Glutamatergic neuron (in vitro differentiated cells): ENCODE data around the gene SKAP2. TPM values are rescaled to one million over a fixed set of nuclear protein-coding genes. Genes with fewer than 3 reads are reported as not detected.

Source experiments
- DNase-seq: peaks from one replicate; pipeline ENCODE4 v3.0.0; 2022
- H3K27ac Mint-ChIP-seq: one replicate; pipeline ENCODE4 v1.8.0; 2020; ENCODE audit warnings: mild to moderate bottlenecking, mixed read lengths, inconsistent platforms; ENCODE audit not compliant: unreplicated experiment
- H3K27me3 Mint-ChIP-seq: one replicate; pipeline ENCODE4 v1.8.0; 2020; ENCODE audit warnings: mild to moderate bottlenecking, moderate library complexity, mixed read lengths, inconsistent platforms; ENCODE audit not compliant: unreplicated experiment
- H3K36me3 Mint-ChIP-seq: one replicate; pipeline ENCODE4 v1.8.0; 2020; ENCODE audit warnings: mild to moderate bottlenecking, mixed read lengths, inconsistent platforms; ENCODE audit not compliant: unreplicated experiment
- H3K4me1 Mint-ChIP-seq: one replicate; pipeline ENCODE4 v1.8.0; 2020; ENCODE audit warnings: mild to moderate bottlenecking, low read depth, mixed read lengths, inconsistent platforms; ENCODE audit not compliant: unreplicated experiment
- H3K4me3 Mint-ChIP-seq: one replicate; pipeline ENCODE4 v1.8.0; 2020; ENCODE audit warnings: mild to moderate bottlenecking, mixed read lengths, inconsistent platforms; ENCODE audit not compliant: unreplicated experiment
- H3K9me3 Mint-ChIP-seq: one replicate; pipeline ENCODE4 v1.8.0; 2020; ENCODE audit warnings: mild to moderate bottlenecking, moderate library complexity, mixed read lengths, inconsistent platforms; ENCODE audit not compliant: unreplicated experiment
- CTCF ChIP-seq: fragments of 200-600 bp; sonication (generic); IDR thresholded peaks from one replicate; pipeline ENCODE4 v1.5.0; 2021; ENCODE audit not compliant: partially characterized antibody, unreplicated experiment
- total RNA-seq: library from RNA; stranded (reverse); fragmentation: NEBNext Ultra II Directional; extraction: Animal tissue kit (Norgen Biotek cat#: 25700); gene quantifications from one replicate; pipeline ENCODE4 v1.2.1, GENCODE V29; 2021; ENCODE audit not compliant: unreplicated experiment

Gene SKAP2
- total RNA-seq, 1 donor from 2014 or later = 12.1 TPM

DNA sequence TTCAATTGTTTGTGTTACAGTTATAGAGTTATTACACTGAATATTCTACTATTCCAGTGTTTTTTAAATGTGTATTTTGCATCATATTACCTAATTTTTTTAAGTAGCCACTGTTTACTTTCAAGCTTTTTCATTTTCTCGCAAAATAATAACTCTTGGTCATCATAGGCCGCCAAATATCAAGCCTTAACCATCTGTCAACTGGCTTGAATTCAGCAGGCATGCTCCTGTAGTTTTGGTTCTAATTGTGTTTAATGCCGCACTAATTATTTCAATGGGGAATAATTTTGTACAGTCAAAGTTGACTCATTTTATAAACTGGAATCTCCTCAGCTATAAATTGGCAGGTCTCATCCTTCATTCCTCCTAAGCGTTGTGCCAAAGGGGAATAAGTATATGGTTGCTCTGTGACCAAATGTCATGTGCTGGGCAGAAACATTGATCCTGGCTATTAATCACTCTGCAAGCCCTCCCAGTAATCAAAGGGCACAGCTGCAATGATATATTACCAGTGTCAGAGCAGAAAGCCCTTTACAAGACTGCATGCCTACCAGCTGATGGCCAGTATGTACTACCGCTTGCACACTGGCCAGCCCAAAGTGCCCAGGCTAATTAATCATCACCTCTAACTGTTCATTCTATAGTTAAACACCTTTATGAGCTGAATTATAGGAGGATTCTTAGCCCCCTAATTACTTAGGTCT, 74.8 kb downstream of the SKAP2 start:
- no peak for DNase-seq
- Mint-ChIP-seq H3K36me3 (no peaks in the 10 kb centered on the region), H3K4me1 (peaks cover 2% of the 10 kb centered on the region), H3K4me3 (no peak overlapping the region), H3K27ac (no peak overlapping the region), H3K9me3 (no peaks in the 10 kb centered on the region), H3K27me3 (peaks cover 1% of the 10 kb centered on the region)
- no peak for TF ChIP-seq CTCF

DNA sequence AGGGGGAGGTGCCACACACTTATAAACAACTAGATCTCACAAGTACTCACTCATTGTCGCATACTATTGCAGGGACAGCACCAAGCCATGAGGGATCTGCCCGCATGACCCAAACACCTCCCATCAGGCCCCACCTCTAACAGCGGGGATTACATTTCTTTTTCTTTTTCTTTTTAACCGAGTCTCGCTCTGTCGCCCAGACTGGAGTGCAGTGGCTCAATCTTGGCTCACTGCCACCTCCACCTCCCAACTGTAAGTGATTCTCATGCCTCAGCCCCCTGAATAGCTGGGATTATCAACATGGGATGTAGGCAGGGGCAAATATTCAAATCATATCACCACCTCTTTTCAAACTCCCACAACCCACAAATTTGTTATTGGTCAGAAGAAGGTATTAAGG, 76.7 kb downstream of the SKAP2 start:
- Mint-ChIP-seq H3K27me3 (peaks cover 1% of the 10 kb centered on the region), H3K27ac (no peak overlapping the region), H3K4me3 (no peak overlapping the region), H3K4me1 (peaks cover 2% of the 10 kb centered on the region), H3K9me3 (no peaks in the 10 kb centered on the region), H3K36me3 (no peaks in the 10 kb centered on the region)
- TF ChIP-seq CTCF = no peak
- DNase-seq = no peak

DNA sequence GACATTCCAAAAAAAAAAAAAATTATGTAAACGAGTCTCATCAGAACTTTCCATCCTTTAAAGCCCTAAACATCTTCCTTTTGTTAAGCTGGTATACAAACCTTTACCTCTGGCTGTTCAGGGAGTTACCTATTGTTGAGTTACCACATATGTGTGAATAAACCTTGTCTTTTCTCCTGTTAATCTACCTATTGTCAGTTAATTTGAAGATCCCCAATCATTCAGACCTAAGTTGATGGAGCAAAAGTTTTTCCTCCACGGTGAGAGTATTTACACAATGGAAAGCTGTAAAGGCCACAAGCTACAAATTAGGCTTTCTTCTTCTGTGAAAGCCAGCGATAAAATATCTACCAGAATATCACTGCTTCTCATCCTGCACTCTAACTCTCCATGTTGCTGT, 80.3 kb downstream of the SKAP2 start:
- Mint-ChIP-seq H3K27ac (no peak overlapping the region), H3K4me1 (no peaks in the 10 kb centered on the region), H3K4me3 (no peak overlapping the region), H3K36me3 (no peaks in the 10 kb centered on the region), H3K27me3 (peaks cover 1% of the 10 kb centered on the region), H3K9me3 (no peaks in the 10 kb centered on the region)
- no peak for DNase-seq
- TF ChIP-seq CTCF = no peak

DNA sequence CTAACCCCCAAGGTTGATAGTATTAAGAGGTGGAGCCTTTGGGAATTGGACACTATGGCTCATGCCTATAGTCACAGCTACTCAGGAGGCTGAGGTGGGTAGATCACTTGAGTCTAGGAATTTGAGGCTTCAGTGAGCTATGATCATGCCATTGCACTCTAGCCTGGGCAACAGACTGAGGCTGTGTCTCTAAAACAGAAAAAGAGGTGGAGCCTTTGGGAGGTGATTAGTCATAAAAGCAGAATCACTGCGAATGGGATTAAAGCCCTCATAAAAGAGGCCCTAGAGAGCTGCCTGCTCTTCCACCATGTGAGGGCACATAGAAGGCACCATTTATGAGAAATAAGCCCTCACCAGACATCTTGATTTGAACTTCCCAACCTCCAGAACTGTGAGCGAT, 81.9 kb downstream of the SKAP2 start:
- H3K27me3 Mint-ChIP-seq = peaks cover 1% of the 10 kb centered on the region
- H3K4me1 Mint-ChIP-seq = no peaks in the 10 kb centered on the region
- H3K27ac Mint-ChIP-seq = no peak overlapping the region
- H3K4me3 Mint-ChIP-seq = no peak overlapping the region
- TF ChIP-seq CTCF = no peak
- no peaks in the 10 kb centered on the region for H3K9me3 Mint-ChIP-seq
- H3K36me3 Mint-ChIP-seq = no peaks in the 10 kb centered on the region
- DNase-seq = no peak

DNA sequence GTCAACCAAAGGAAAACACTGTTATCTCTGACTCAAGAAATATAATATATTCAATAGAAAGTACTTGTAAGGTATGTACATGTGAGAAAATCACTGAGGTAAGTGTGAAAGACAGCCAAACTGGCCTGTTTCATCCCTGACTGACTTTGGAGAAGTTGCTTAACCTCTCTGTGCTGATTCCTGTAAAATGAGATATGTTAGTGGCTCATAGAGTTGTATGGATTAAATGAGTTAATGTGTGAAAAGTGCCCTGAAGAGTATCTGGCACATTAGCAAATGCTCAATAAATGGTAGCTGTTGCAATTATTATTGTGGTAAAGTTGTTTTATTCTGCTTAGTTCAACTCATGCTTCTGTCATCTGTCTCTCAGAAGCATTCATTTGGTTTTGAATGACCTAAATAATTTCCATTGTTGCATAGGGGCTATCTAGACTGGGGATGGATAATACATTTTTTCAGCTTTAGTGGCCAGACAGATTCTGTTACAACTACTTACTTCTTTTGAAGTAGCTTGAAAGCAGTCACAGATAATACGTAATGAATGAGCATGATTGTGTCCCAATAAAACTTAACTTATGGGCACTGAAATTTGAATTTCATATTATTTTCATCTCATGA, 84.3 kb downstream of the SKAP2 start:
- H3K27me3 Mint-ChIP-seq = no peaks in the 10 kb centered on the region
- no peaks in the 10 kb centered on the region for H3K36me3 Mint-ChIP-seq
- no peaks in the 10 kb centered on the region for H3K9me3 Mint-ChIP-seq
- no peak for DNase-seq
- H3K4me3 Mint-ChIP-seq = no peak overlapping the region
- H3K4me1 Mint-ChIP-seq = no peaks in the 10 kb centered on the region
- no peak overlapping the region for H3K27ac Mint-ChIP-seq
- TF ChIP-seq CTCF = no peak
